NB4 (cell line): ENCODE data around the gene NEMF.

ENCODE experiments used
- CTCF ChIP-seq: IDR thresholded peaks from one replicate; pipeline ENCODE4 v1.5.1; 2012; ENCODE audit warnings: low read depth, low read length
- POLR2A ChIP-seq: IDR thresholded peaks from 2 replicates; pipeline ENCODE4 v1.6.1; 2011; ENCODE audit warnings: mild to moderate bottlenecking; ENCODE audit not compliant: insufficient read length; ENCODE audit errors: extremely low read depth

- TF ChIP-seq CTCF, result no peak
- no peak for TF ChIP-seq POLR2A
These were observed 78.5 kb downstream of the NEMF start for GRCh38 chr14:49774106-49774505.
